ENCODE measurements around the gene SLC1A2. TPM values are rescaled to one million over a fixed set of nuclear protein-coding genes. Genes with fewer than 3 reads are reported as not detected.
A peak's percentile ranks its signal among the peaks of the same experiment; 100 is the strongest.

SLC1A2 gene
- total RNA-seq, 1 donor from 2014 or later = 9.1 TPM

- no peak for DNase-seq (ENCODE audit: low spot score)
- ATAC-seq = no peak
These were observed 5.0 kb downstream of the SLC1A2 start for GRCh38 chr11:35414311-35414710.

- DNase-seq (ENCODE audit: low spot score) (no peak), ATAC-seq (no peak)
These were observed 5.8 kb downstream of the SLC1A2 start for GRCh38 chr11:35413598-35413997.

- ATAC-seq (peak; percentile 39), DNase-seq (ENCODE audit: low spot score) (no peak)
These were observed 7.1 kb downstream of the SLC1A2 start for GRCh38 chr11:35412285-35412684.

- DNase-seq (ENCODE audit: low spot score) (no peak), ATAC-seq (no peak)
These were observed 12.3 kb downstream of the SLC1A2 start for GRCh38 chr11:35407041-35407440.

GRCh38 chr11:35404388-35404775, 15.0 kb downstream of the SLC1A2 start:
- ATAC-seq = peak; percentile 88
- DNase-seq (ENCODE audit: low spot score) = no peak

- ATAC-seq = peak; percentile 88
- no peak for DNase-seq (ENCODE audit: low spot score)
These were observed 15.5 kb downstream of the SLC1A2 start for GRCh38 chr11:35403765-35404387.

GRCh38 chr11:35402751-35403660, 16.4 kb downstream of the SLC1A2 start:
- DNase-seq (ENCODE audit: low spot score) = no peak
- no peak for ATAC-seq

GRCh38 chr11:35398881-35399280, 20.5 kb downstream of the SLC1A2 start:
- ATAC-seq (no peak), DNase-seq (ENCODE audit: low spot score) (no peak)

- no peak for DNase-seq (ENCODE audit: low spot score)
These were observed 24.4 kb downstream of the SLC1A2 start for GRCh38 chr11:35394941-35395340.

GRCh38 chr11:35393098-35393497, 26.3 kb downstream of the SLC1A2 start:
- DNase-seq (ENCODE audit: low spot score) = no peak
- no peak for ATAC-seq

More at GRCh38 chr11:35394941-35395340, 24.4 kb downstream of the SLC1A2 start:
- ATAC-seq = no peak

- ATAC-seq = peak; percentile 88
- DNase-seq (ENCODE audit: low spot score) = peak; percentile 86
These were observed 27.3 kb downstream of the SLC1A2 start for GRCh38 chr11:35391922-35392688.

- peak; percentile 76 for DNase-seq (ENCODE audit: low spot score)
- ATAC-seq = peak; percentile 79
These were observed 28.3 kb downstream of the SLC1A2 start for GRCh38 chr11:35390737-35391682.

GRCh38 chr11:35389897-35390465, 29.4 kb downstream of the SLC1A2 start:
- DNase-seq (ENCODE audit: low spot score) = no peak

GRCh38 chr11:35389112-35389511, 30.2 kb downstream of the SLC1A2 start:
- DNase-seq (ENCODE audit: low spot score) (no peak), ATAC-seq (no peak)

More at GRCh38 chr11:35389897-35390465, 29.4 kb downstream of the SLC1A2 start:
- no peak for ATAC-seq

GRCh38 chr11:35388061-35388460, 31.3 kb downstream of the SLC1A2 start:
- DNase-seq (ENCODE audit: low spot score) (no peak), ATAC-seq (no peak)

- no peak for ATAC-seq
- DNase-seq (ENCODE audit: low spot score) = no peak
These were observed 32.0 kb downstream of the SLC1A2 start for GRCh38 chr11:35387111-35387982.

- no peak for ATAC-seq
- no peak for DNase-seq (ENCODE audit: low spot score)
These were observed 35.4 kb downstream of the SLC1A2 start for GRCh38 chr11:35383953-35384352.

GRCh38 chr11:35381709-35382322, 37.5 kb downstream of the SLC1A2 start:
- DNase-seq (ENCODE audit: low spot score) (no peak), ATAC-seq (no peak)

All from left lobe of liver (tissue), 2 donors.